NT2/D1 (cell line): ENCODE data around the gene TARS1.

Source experiments
- DNase-seq: peaks from one replicate; pipeline ENCODE4 v3.0.0-alpha.2; 2011; ENCODE audit warnings: low read depth, low spot score
- H3K27me3 ChIP-seq: 2 replicates; pipeline ENCODE4 v1.6.0; 2011; ENCODE audit warnings: mild to moderate bottlenecking; ENCODE audit not compliant: insufficient read length, insufficient read depth
- H3K36me3 ChIP-seq: 2 replicates; pipeline ENCODE4 v1.6.1; 2011; ENCODE audit warnings: mild to moderate bottlenecking, low read length, mixed read lengths; ENCODE audit not compliant: insufficient read depth, insufficient read length
- H3K4me1 ChIP-seq: 2 replicates; pipeline ENCODE4 v1.5.1; 2011; ENCODE audit not compliant: insufficient read depth, insufficient read length
- H3K4me3 ChIP-seq: 2 replicates; pipeline ENCODE4 v1.5.1; 2011; ENCODE audit warnings: low read depth; ENCODE audit not compliant: insufficient read length
- H3K9ac ChIP-seq: 2 replicates; pipeline ENCODE4 v1.6.0; 2011; ENCODE audit warnings: low read depth; ENCODE audit not compliant: insufficient read length
- H3K9me3 ChIP-seq: 2 replicates; pipeline ENCODE4 v1.5.1; 2011; ENCODE audit warnings: mild to moderate bottlenecking, low read length; ENCODE audit not compliant: insufficient read depth
- SUZ12 ChIP-seq: IDR thresholded peaks from 2 replicates; pipeline ENCODE4 v1.6.1; 2011; ENCODE audit not compliant: insufficient read length, insufficient read depth; ENCODE audit errors: extremely low read depth
- YY1 ChIP-seq: IDR thresholded peaks from 2 replicates; pipeline ENCODE4 v1.6.1; 2011; ENCODE audit not compliant: insufficient read length, insufficient read depth
- ZNF274 ChIP-seq: IDR thresholded peaks from 2 replicates; pipeline ENCODE4 v1.6.1; 2011; ENCODE audit warnings: mild to moderate bottlenecking, low read depth, low read length

Gene TARS1

GRCh38 chr5:33409435-33410170 is 31.2 kb upstream of the TARS1 start:
- no peak for DNase-seq

GRCh38 chr5:33410221-33410620 is 30.5 kb upstream of the TARS1 start:
- no peak for DNase-seq
- Histone ChIP-seq H3K4me1 (no peaks in the 10 kb centered on the region), H3K9ac (no peak overlapping the region), H3K36me3 (no peaks in the 10 kb centered on the region), H3K4me3 (no peak overlapping the region), H3K9me3 (no peaks in the 10 kb centered on the region), H3K27me3 (no peaks in the 10 kb centered on the region)
- TF ChIP-seq ZNF274 = no peak
- no peak for TF ChIP-seq YY1
- no peak for TF ChIP-seq SUZ12

More at GRCh38 chr5:33409435-33410170, 31.2 kb upstream of the TARS1 start:
- no peak for TF ChIP-seq YY1
- no peak overlapping the region for H3K9ac ChIP-seq
- no peaks in the 10 kb centered on the region for H3K9me3 ChIP-seq
- H3K4me3 ChIP-seq = no peak overlapping the region
- no peaks in the 10 kb centered on the region for H3K36me3 ChIP-seq
- H3K4me1 ChIP-seq = no peaks in the 10 kb centered on the region
- no peaks in the 10 kb centered on the region for H3K27me3 ChIP-seq

GRCh38 chr5:33411498-33411897 is 29.3 kb upstream of the TARS1 start:
- H3K9ac ChIP-seq = no peak overlapping the region
- H3K4me1 ChIP-seq = no peaks in the 10 kb centered on the region
- H3K4me3 ChIP-seq = no peak overlapping the region
- H3K36me3 ChIP-seq = no peaks in the 10 kb centered on the region
- DNase-seq = no peak
- TF ChIP-seq YY1 = no peak
- TF ChIP-seq SUZ12 = no peak
- TF ChIP-seq ZNF274 = no peak
- no peaks in the 10 kb centered on the region for H3K9me3 ChIP-seq
- H3K27me3 ChIP-seq = no peaks in the 10 kb centered on the region

- TF ChIP-seq SUZ12 = no peak
- Histone ChIP-seq H3K36me3 (no peaks in the 10 kb centered on the region), H3K4me1 (no peaks in the 10 kb centered on the region), H3K9me3 (no peaks in the 10 kb centered on the region), H3K9ac (no peak overlapping the region), H3K4me3 (no peak overlapping the region), H3K27me3 (no peaks in the 10 kb centered on the region)
- DNase-seq = no peak
These were observed 24.9 kb upstream of the TARS1 start for GRCh38 chr5:33415811-33416354.

- Histone ChIP-seq H3K9ac (no peak overlapping the region), H3K36me3 (no peaks in the 10 kb centered on the region), H3K4me3 (no peak overlapping the region), H3K27me3 (no peaks in the 10 kb centered on the region), H3K4me1 (no peaks in the 10 kb centered on the region), H3K9me3 (no peaks in the 10 kb centered on the region)
- TF ChIP-seq SUZ12 = no peak
- TF ChIP-seq ZNF274 = no peak
- no peak for TF ChIP-seq YY1
- no peak for DNase-seq
These were observed 23.1 kb upstream of the TARS1 start for GRCh38 chr5:33417632-33418031.

- Histone ChIP-seq H3K9me3 (no peaks in the 10 kb centered on the region), H3K36me3 (no peaks in the 10 kb centered on the region), H3K4me1 (no peaks in the 10 kb centered on the region), H3K9ac (no peak overlapping the region), H3K4me3 (no peak overlapping the region), H3K27me3 (no peaks in the 10 kb centered on the region)
- TF ChIP-seq SUZ12 (no peak), YY1 (no peak), ZNF274 (no peak)
- DNase-seq = no peak
These were observed 19.8 kb upstream of the TARS1 start for GRCh38 chr5:33420946-33421345.

- Histone ChIP-seq H3K4me1 (no peaks in the 10 kb centered on the region), H3K4me3 (no peak overlapping the region), H3K36me3 (no peaks in the 10 kb centered on the region), H3K27me3 (no peaks in the 10 kb centered on the region), H3K9me3 (no peaks in the 10 kb centered on the region), H3K9ac (no peak overlapping the region)
- TF ChIP-seq SUZ12 (no peak), ZNF274 (no peak), YY1 (no peak)
- no peak for DNase-seq
These were observed 18.6 kb upstream of the TARS1 start for GRCh38 chr5:33422191-33422590.
